ENCODE measurements around the gene COMT. TPM values are rescaled to one million over a fixed set of nuclear protein-coding genes. Genes with fewer than 3 reads are reported as not detected.

The COMT gene
- polyA plus RNA-seq, 3 donors: 116 to 143 (median 126) TPM

GRCh38 chr22:19977296-19978243 is 36.0 kb downstream of the COMT start:
- no peak for DNase-seq

DNA sequence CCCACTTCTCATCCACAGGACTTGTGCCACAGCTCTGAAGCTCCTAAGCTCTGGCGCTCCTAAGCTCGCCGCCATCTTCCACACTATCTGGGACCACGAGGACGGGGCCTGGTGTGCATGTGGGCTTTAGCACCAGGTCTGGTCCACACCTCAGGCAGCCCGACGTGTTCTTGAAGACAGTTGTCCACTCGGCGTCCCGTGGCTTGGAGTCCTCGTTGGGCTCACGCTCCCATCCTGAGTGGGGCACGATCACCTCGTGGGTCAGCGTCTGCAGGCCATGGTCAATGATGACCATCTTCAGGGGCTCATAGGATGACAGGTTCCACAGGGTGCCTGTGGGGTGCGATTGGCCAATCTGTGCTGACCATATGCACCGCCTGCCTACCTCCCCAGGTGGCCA is 37.2 kb downstream of the COMT start:
- no peak for DNase-seq

DNA sequence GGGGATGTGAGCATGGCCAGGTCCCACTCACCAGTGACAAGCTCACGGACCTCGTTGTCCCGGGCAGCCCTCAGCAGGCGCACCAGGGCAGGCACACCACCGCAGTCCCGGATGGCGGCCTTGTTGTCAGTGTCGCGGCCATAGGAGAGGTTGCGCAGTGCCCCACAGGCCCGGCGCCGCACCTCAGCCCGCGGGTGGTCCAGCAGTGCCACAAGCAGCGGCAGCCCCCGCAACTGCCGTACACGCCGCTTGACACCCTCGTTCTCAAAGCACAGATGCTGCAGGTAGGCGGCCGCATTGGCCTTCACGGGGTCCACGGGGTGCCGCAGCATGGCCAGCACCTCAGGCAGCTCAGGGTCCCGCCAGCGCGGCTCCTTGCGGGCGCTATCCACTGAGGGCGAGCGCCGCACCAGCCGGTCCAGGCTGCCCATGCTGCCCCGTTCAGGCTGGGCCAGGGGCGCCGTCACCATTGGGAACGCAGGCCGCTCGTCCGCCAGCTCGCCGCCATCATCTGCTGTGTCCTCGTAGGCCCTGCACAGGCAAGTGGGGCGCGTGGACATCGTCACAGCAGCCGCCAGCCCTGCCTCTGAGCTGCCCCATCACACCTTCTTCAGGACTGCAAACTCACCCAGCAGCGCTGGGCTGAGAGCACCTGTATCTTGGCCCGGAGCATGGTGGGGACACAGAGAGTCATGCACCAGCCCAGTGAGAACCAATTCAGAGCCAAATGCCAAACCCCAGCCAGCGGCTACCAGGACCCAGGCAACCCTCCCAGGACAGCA is 38.3 kb downstream of the COMT start:
- DNase-seq: no peak

- no peak for DNase-seq
Observed at GRCh38 chr22:19980766-19981165, 39.2 kb downstream of the COMT start.

- no peak for DNase-seq
Observed at GRCh38 chr22:19981171-19981960, 39.8 kb downstream of the COMT start.

GRCh38 chr22:19981961-19982920 is 40.7 kb downstream of the COMT start:
- no peak for DNase-seq

GRCh38 chr22:19982991-19983578 is 41.5 kb downstream of the COMT start:
- no peak for DNase-seq

DNA sequence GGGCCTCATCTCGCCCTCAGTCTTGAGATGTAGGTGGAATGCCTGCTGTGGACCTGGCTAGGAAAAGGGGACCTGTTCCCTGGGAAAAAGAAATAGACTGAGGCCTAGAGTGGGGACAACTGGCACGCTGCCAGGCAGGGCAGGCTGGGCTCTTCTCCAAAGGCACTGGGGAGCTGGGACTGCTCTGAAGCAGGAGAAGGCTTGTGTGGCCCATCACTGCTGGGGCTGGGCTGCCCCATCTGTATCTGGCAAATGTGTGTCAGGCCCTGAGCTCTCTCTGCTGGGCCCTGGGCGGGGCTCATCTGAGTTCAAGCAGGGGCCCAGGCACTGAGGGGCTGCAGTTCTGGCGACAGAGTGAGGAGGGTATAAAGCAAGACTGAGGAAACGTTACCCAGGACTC is 42.2 kb downstream of the COMT start:
- no peak for DNase-seq

DNA sequence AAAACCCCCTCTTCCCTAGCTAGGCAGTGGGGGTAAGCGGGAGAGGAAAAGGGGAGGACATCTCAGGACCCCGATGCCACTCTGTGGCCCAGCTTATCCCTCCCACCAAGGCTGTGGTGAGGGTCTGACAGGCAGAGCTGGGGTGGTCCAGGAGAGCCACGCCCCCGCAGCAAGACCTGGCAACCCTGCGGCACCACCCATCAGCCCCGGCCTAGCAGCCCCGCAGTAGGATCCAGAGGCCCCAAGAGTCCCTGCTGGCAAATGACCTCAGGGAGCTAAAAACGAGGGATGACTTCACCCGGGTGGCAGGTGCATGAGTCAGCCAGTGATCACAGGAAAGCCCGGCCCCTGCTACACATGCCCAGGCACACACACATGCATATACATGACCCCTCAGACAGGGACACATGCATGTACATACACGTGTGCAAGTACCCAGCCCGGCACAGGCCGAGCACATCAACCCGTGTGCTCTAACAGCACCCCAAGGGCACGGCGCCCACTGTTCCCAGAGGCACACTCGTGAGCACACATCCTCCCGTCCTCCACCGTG is 42.7 kb downstream of the COMT start:
- DNase-seq: no peak

- DNase-seq: no peak
Observed at GRCh38 chr22:19984851-19985811, 43.6 kb downstream of the COMT start.

GRCh38 chr22:19986011-19986409 is 44.4 kb downstream of the COMT start:
- DNase-seq: no peak

DNA sequence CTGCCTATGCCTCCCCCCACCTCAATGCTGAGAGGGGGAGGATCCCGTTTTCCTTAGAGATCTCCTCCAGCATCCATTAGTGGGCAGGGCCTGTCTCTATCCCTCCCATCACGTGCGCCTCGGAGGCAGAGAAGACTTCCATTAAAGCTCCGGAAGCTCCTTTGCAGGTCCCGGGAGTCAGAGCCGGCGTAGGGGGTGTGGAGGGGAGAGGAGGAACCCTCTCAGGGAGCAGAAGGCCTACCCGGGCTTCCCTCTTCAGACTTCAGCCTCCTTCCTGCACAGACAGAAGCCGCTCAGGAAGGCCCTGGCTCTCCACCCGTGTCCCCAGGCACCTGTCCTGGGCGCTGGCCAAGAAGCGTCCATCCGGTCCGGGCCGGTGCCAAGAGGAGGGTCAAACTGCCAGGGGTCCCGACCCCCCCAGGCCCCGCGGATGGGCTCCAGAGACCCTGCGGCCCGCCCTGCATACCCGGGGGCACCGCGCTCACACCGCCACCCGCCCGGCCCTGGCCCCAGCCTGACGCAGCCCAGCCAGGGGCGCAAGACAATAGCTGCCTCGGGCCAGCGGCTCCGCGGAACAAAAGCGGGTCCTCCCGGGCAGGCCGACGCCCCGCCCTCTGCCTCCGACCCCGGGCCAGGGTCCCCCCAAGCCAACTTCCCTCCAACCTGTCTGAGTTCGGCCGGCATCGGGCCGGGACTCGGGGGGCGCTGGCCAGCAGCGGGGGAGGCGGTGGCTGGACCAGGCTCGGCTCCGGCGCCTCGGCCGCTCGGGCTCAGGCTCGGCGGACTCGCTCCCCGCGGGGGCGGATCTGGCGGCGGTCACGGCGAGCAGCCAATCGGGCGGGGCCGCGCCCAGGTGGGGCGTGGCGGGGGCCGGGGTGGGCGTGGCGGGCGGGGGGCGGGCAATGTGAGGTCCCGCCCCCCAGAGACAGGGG is 45.1 kb downstream of the COMT start:
- peak; percentile 75 for DNase-seq

GRCh38 chr22:19987394-19988306 is 46.1 kb downstream of the COMT start:
- DNase-seq: no peak

DNA sequence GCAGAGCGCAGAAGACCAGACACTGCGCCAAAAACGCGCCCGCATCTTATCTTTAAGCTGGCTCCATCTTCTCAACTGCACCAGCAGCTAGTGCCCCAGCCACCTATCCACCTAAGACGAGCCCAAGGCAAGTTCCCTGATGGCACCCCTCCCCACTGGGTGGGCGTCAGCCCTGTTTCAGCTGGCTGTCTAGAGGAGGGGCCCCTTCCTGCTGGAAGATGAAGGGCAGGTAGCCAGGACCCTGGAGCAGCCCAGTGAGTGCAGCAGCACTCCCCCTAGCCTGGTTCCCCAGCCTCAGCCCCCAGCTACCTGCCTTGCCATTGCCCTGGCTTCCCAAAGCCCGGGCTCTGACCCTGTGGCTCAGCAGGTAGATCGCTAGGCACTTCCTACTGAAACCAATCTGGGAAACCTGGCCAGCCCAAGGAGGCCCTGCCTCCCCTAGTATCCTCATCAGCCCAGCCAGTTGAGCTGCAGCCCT is 46.8 kb downstream of the COMT start:
- no peak for DNase-seq

DNA sequence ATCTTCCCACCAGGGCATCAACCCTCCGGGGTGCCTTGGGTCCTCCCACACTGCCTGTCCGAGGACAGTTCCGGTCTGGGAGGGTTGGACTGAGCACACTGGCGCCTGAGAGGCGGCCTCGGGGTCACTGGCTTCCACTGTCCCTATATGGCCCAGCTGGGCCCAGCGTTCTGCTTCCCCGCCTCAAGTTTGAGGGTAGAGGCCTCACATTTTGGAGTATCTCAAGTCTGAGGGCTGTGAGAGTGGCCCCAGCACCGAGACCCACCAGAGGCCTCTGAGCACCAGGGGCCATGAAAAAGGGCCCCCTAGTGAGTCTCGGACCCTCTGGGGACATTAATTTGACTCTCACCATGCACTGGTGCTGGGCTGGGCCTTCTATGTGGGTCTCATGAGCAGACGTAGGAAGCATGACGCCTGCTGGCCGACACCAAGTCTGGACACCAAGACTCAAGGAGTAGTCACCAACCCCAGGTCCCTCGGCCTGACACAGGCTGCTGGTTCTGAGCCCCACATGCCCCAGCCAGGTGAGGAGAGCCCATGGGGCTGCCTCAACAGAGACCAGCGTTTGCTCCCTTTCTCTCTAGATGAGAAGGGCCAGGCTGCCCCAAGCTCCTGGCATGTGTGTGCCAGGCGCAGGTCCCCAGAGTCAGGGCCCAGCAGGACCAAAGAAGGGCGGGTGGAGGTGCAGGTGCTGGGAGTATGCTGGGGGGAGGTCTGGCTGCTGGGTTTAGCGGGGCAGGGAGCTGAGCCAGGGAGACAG is 47.6 kb downstream of the COMT start:
- DNase-seq: peak; percentile 17

GRCh38 chr22:19989725-19990067 is 48.1 kb downstream of the COMT start:
- DNase-seq: no peak

All from renal pelvis (tissue), 4 donors.